Left cardiac atrium (tissue), 4 donors: ENCODE measurements around the gene MYO1H. TPM values are rescaled to one million over a fixed set of nuclear protein-coding genes. Genes with fewer than 3 reads are reported as not detected.
A peak's percentile ranks its signal among the peaks of the same experiment; 100 is the strongest.

ENCODE experiments used
- ATAC-seq, 2 donors: fragments of 200-7000 bp; cut with Tn5 transposase; one replicate each; pipeline ENCODE4 v1.9.1; 2020; ENCODE audit warnings: mild to moderate bottlenecking in 2 of 2, moderate library complexity in 2 of 2
- DNase-seq: peaks from one replicate; pipeline ENCODE4 v3.0.0-alpha.2; 2020
- intact Hi-C, 2 donors: fragments of 100-400 bp; cut with DNase I; formaldehyde crosslinking; loops; one replicate each; pipeline versions ENCODE4 v1.14.1 to v1.15.1; 2022 to 2023
- total RNA-seq, 2 donors: library from RNA; stranded (reverse); fragmentation: NEBNext Ultra II Directional; extraction: Animal tissue kit (Norgen Biotek cat#: 25700); gene quantifications; one replicate each; pipeline ENCODE4 v1.2.1, GENCODE V29; 2021
- donor health status: DM: no; HTN: yes; CAD: no.
- donor health status: DM: no; HTN: yes; CAD: no; lungs with severe emphysema.
- donor health status: DM: yes; HTN: yes; CAD: no.
- donor health status: Dilated cardiomyopathy.

The MYO1H gene
- total RNA-seq, 2 donors from 2014 or later = 0.91 to 2.0 TPM

DNA sequence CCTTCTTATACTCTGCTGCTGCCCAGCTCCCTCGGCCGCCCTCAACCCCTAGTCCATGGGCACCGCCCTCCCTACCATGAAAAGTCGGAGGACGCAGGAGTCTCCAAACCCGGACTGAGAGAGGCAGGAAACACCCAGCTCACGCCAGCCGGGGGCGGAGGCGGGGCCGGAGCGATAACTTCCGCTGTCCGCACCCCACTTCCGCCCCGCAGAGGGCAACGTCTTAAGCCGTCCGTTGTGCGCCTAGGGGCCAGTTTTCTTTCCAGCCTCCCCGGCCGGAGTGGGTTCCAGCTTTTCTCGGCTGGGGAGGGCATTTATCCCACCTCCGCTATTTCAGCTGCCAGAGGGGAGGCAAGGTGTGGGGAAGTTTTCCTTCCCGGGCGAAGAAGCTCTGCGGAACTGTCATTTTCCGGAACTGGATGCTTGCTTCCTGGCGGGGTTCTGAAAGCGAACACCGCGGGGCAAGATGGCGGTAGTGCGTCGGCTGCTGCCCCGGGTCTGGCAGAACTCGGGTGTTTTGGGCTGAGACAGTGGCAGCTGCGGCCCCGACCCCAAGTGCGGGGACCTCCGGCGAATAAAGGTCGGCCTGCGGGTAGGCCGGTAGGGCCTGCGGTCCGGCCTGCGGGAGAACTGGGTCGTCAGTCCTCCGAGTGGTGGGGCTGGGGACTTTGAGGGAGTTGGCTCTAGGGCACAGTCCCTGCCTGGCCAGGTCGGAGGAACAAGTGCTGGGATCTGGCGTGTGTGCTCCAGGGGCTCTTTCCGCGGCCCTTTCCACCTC is 129.7 kb downstream of the MYO1H start, which contains the start of the genes KCTD10 and UBE3B:
TSS of gene KCTD10 (minus strand) at position 116 of the 778 bp plus-strand sequence. CDS start at position 78, 38 bp downstream.
TSS of gene UBE3B (plus strand) at position 450 of the 778 bp plus-strand sequence. CDS start 5,918 bp downstream, outside the sequence.
- intact Hi-C loops = loop anchor here (2.0 to 10.0 kb wide), 2 partner anchors 45 to 53 kb away; no protein-coding TSS in a partner anchor
- ATAC-seq (peak; percentile 99), DNase-seq (peak; percentile 92)

DNA sequence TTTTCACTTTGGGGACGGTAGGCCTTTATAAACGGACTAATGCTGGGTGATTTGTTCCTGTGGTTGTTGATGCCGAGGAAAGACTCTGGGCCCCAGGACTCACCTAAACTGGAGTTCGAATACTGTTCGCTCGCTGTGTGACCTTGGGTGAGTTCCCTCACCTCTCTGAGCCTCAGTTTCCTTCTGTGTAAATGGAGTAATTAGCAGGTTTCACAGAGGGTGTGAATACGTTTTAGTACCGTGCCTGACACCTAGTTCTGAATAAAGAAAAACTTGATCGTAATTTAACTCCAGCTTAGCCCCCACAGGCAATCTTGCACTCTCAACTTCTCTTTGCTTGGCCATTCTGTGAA is 130.2 kb downstream of the MYO1H start:
- no peak for ATAC-seq
- intact Hi-C loops = loop anchor here (2.0 to 10.0 kb wide), 2 partner anchors 45 to 53 kb away; no protein-coding TSS in a partner anchor
- no peak for DNase-seq

DNA sequence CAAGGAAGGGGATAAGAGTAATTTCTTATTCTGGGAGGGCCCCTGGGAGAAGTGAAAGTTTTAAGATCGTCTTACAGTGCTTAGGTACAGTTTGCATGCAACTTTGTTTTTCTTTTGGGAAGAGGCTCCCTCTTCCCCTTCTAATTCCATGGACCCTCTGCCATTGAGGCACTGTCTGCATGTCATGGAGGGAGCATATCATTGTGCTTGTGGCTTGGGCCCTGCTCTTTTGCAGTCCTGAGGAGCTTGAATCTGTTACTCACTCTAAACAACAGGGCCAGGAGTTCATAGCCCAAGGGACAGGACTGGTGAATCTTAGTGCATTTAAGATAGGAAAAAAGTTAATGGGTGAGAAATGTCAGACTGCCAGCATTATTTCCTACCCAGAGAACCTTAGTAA is 132.1 kb downstream of the MYO1H start:
- intact Hi-C loops = loop anchor here in 1 of 2 donors (10.0 kb wide), 1 partner anchor 55 kb away; no protein-coding TSS in a partner anchor
- no peak for DNase-seq
- ATAC-seq = no peak

DNA sequence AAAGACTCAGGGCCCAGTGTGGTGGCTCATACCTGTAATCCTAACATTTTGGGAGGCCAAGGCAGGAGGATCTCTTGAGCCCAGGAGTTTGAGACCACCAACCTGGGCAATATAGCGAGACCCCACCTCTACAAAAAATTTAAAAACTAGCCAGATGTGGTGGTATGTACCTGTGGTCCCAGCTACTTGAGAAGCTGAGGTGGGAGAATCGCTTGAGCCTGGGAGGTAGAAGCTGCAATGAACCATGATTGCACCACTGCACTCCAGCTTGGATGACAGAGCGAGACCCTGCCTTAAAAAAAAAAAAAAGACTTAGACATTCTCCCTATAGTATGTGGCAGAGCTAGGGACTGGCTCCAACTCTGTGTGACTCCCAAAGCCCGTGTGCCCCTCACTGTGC is 132.7 kb downstream of the MYO1H start:
- DNase-seq = no peak
- intact Hi-C loops = no loop called here
- no peak for ATAC-seq

GRCh38 chr12:109481863-109482262 is 134.2 kb downstream of the MYO1H start:
- DNase-seq (no peak), ATAC-seq (no peak)
- intact Hi-C loops = no loop called here

DNA sequence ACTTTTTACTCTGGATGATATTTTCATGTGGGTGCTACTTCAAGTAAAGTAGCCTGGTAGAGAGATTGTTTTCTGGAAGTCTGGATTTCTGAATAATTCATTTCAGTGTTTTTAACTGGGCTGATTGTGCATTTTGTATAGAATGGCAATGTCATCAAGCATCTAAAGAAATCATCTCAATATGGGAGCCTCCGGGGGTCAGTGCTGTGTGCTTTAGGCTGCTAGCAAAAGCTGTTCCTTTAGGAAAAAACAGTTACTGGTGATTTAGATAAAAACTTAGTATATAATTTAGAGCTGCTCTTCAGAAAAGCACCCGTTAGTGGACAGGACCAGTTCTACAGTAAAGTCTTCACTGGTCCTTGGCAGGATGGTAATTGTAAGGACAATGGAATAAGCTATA is 134.8 kb downstream of the MYO1H start:
- intact Hi-C loops = no loop called here
- no peak for ATAC-seq
- DNase-seq = no peak

DNA sequence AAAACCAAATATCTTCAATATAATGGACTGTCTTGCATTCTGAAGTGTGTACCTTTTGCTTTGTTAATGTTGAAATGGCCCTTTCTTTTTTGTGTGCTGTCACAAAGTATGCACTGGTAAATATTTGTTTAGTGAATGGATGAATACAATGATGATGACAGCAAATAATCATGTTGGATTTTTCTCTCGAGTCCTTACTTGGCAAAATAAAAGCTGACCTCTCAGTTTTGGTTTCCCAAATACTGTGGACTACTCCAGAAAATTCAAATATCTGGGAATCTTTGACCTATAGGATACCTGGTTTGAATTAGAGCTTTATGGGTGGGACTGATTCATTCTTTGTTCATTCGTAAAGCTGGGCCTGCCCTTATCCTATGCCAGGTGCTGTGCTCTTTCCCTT is 135.2 kb downstream of the MYO1H start:
- no peak for DNase-seq
- ATAC-seq = no peak
- intact Hi-C loops = no loop called here

GRCh38 chr12:109483346-109483745 is 135.6 kb downstream of the MYO1H start:
- ATAC-seq (no peak), DNase-seq (no peak)
- intact Hi-C loops = no loop called here

DNA sequence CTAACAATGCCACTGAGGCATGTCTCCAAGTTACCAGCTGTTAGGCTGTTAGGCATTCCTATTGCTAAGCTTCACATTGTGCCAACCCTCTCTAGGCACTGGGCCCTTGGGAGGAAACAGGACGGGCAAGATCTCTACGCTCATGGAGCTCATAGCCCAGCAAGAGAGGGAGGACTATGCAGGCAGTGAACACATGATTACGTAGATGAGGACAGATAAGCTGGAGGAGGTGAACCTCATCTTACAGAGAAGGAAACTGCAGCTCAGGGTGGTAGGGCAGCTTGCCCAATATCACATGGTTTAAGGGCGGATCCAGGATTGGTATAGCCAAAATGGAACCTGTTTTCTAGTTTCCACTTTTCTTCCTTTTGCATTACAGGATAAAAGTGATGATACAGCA is 137.5 kb downstream of the MYO1H start:
- no peak for DNase-seq
- intact Hi-C loops = no loop called here

GRCh38 chr12:109487181-109488050 is 139.7 kb downstream of the MYO1H start:
- intact Hi-C loops = no loop called here
- no peak for DNase-seq
- no peak for ATAC-seq

More for the DNA sequence above, 137.5 kb downstream of the MYO1H start:
- no peak for ATAC-seq

DNA sequence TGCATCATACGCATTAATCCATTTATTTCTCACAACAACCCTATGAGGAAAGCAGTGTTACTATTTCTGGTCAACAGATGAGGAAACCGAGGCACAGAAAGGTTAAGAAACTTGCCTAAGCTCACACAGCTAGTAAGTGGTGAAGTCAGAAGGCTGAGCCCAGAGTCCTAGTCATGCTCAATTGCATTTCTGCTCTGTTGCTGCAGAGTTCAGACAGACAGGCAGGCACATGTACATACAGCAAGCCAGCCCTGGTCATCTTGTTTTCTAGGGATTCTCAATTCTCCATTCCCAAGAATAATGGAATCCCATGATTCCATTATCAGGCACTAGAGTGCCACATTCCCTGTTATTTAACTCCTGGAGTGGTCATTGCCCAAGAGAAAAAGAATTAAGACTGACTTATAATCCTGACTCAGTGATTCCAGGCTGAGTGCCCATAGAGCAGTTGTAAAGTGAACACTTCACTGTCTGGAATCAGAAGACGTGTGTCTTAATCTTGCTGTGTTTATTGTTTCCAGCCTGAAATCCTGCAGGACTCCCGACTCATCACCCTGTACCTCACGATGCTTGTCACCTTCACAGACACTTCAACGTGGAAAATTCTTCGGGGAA is 140.5 kb downstream of the MYO1H start:
- no peak for ATAC-seq
- intact Hi-C loops = no loop called here
- DNase-seq = no peak

DNA sequence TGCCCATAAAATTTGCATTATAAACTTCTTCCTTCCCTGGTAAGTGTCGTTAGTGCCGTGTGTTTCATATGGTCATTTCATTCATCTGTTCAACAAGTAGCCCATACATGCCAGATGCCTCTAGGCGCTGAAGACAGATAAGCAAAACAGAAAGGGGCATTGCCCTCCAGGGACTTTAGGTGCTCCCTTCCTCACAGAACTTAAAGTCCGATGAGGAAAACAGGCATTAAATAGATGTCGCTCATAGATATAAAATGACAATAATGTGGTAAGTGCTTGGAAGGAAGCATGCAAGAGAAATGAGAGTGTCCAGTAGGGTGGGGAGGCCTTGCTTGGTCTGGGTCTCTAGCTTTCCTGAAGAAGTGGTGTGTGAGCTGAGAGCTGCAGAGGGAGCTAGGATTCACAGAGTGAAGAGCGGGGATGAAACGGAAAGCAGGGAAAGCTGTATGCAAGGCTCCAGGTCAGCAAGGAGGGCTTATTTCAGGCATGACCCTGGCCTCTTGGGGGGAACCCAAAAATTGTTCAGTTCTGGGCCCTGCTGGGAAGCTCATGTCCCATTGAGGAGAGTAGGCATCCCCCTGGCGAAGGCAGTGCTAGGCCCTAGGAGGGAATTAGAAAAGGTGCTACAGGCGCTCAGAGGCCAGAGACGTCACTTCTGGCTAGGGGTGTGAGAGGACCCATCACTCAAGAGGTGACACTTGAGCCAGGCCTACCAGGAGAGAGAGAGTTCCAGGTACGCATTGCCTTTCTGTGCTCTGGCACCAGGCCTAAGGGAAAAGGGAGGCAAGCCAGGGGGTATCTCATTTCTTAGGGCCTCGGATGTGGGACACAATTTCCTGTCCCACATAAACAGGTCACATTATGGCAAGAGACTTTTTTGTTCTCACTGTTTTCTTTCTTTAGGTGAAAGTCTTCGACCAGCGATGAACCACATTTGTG is 141.6 kb downstream of the MYO1H start:
- intact Hi-C loops = no loop called here
- DNase-seq = no peak
- ATAC-seq = no peak

- ATAC-seq (peak in 1 of 2 donors; percentile 19), DNase-seq (no peak)
- intact Hi-C loops = no loop called here
These were observed 142.4 kb downstream of the MYO1H start for GRCh38 chr12:109489955-109490565.

- intact Hi-C loops = no loop called here
- no peak for ATAC-seq
- DNase-seq = no peak
These were observed 144.0 kb downstream of the MYO1H start for GRCh38 chr12:109491671-109492070.

GRCh38 chr12:109492371-109492770 is 144.7 kb downstream of the MYO1H start:
- ATAC-seq (no peak), DNase-seq (no peak)
- intact Hi-C loops = no loop called here

DNA sequence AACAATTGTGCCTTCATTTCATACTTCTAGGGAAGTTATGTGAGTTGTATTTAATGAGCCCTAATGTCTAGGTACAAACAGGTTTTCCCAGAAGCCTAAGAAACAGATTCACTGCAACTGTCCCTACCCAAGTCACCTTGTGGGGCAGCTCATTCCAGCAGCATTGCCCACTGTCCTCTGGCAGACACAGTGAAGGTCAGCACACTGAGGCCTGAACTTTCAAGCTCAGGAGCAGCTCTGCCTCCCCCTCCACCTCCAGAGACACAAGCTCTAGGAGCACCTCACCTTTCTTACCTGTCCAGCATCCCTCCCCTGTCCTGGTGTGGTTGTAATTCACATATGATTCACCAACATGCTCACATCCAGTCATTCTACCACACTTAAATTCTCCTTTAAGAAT is 145.4 kb downstream of the MYO1H start:
- intact Hi-C loops = no loop called here
- ATAC-seq = no peak

GRCh38 chr12:109493938-109494337 is 146.2 kb downstream of the MYO1H start:
- DNase-seq = no peak
- ATAC-seq = no peak
- intact Hi-C loops = no loop called here

More for the DNA sequence above, 145.4 kb downstream of the MYO1H start:
- DNase-seq = no peak

- ATAC-seq = no peak
- no peak for DNase-seq
- intact Hi-C loops = no loop called here
These were observed 146.7 kb downstream of the MYO1H start for GRCh38 chr12:109494348-109494881.
